ENCODE measurements around the gene MARCHF7. TPM values are rescaled to one million over a fixed set of nuclear protein-coding genes. Genes with fewer than 3 reads are reported as not detected.
"Not testable (repeated sequence)": the region's sequence is repeated elsewhere in the genome, so short reads cannot be mapped to it uniquely, and the experiment has no call there.

MARCHF7 gene
- polyA plus RNA-seq (2013, experiment 1 of 2; ENCODE audit: insufficient read length): 79.1 TPM
- polyA plus RNA-seq (2013, experiment 2 of 2; ENCODE audit: insufficient read length): 85.2 TPM

DNA sequence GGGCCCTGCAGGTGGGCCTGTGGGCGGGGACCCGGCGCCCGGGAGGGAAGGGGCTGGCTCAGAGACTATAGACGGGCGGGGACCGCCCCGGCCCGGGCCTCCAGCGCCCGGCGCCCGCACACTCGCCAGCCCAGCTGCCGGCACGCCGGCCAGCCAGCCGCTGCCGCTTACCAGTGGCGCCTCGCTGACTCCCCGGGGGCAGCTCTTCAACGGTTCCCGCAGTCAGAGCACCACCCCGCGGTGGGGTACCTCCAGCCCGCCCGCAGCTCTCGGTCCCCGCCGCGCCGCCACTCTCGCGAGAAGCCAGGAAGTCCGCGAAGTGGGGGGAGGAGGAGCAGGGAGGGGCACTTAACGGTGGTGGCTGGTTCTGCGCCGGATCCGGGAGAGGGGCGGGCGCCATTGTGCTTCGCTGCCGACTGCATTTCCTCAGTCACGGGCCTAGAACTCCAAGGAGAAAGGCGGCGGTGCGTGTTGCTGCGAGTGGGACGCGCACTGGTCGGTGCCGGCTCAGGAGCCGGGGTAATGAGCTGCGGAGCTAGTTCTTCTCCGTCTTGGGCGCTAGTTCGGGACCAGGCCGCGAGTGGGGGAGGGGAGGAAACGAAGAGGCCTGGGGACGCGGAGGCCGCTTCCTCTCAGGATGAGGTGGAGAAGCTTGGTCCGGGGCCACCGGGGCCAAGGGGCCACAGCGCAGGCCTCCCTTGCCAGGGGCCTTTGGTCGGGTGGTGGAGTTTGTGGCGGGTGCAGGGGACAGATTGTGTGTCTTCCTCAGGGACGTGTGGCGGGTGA is at the start of gene MARCHF7:
Gene MARCHF7, plus strand, starts transcription at position 364 of the 786 bp plus-strand sequence. CDS start 16,517 bp downstream, outside the sequence.
- peak; percentile 97 for DNase-seq

DNA sequence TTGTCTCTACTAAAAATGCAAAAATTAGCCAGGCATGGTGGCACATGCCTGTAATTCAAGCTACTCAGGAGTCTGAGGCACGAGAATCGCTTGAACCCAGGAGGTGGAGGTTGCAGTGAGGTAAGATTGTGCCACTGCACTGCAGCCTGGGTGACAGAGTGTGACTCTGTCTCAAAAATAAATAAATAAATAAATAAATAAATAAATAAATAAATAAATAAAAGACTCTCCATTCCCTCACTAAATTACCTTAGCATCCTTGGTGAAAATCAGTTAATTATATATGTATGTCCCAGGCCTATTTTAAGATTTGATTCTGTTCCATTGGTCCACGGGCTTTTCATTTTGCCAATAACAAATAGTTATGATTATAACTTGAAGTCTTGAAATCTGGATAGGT is 44.9 kb upstream of the MARCHF7 start:
- DNase-seq: not testable (repeated sequence)

DNA sequence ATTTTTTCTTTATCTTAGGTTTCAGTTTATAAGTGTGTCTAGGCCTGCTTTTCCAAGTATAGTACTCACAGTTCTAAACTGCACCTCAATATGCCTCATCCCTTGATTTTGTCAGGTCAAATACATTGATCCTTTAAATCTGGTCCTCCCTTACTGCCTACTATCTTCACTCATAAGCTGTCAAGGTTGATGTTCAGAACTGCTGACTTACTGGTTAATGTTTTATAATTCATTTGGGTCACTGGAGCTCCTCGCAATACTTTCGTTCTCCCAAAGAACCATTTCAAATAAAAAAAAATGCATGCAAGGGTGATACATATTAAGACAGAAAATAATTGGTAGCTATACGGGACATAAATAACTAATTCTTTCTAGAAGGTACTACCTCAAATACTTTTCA is 41.3 kb upstream of the MARCHF7 start:
- no peak for DNase-seq

DNA sequence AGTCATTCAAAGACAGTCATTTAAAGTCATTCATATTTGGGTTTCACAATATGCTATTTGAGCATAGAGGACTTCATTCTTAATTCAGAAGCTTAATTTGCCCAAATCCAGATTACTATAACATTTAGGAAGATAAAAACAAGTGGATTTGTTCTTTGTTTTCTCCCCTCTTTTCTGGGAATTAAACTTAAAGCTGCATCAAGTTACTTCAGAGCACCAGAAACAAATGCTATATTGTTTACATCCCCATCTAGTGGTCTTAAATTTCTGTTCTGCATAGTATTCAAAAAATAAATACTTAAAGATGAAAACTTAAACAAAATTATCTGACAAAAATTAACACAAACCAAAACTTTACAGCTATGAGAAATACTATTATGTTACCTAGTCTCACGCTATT is 34.7 kb upstream of the MARCHF7 start:
- peak; percentile 17 for DNase-seq

GRCh38 chr2:159680692-159681091 is 31.6 kb upstream of the MARCHF7 start:
- DNase-seq: no peak

DNA sequence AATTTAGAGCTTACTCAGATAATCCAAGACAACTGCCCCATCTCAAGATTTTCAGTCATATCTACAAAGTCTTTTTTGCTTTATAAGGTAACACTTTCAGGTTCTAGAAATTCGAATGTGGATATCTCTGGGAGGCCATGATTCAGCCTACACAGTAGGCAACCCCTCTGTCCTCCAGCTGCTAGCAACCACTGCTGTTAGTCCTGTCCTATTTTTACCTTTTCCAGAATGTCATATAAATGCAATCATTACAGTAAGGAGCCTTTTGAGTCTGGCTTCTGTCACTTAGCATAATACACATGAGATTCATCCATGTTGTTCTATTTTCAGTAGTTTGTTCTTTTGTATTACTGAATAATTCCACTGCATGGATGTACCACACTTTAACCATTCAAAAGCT is 28.5 kb upstream of the MARCHF7 start:
- no peak for DNase-seq

GRCh38 chr2:159684796-159685195 is 27.5 kb upstream of the MARCHF7 start:
- DNase-seq: peak; percentile 62

DNA sequence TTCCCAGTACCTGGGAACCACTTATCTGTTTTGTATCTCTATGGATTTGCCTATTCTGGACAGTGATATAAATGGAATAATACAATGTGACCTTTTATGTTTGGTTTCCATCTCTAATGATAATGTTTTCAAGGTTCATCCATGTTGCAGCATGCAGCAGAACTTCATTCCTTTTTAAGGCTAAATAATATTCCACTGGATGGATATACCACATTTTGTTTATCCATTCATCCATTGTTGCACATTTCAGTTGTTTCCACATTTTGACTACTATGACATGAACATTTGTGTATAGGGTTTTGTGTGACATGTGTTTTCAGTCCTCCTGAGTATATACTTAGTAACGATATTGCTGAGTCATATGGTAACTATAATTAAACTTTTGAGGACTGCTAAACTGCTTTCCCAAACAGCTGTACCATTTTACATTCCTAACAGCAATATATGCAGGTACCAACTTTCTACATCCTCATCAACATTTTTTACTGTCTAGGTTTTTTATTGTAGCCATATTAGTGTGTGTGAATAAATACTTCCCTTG is 17.7 kb upstream of the MARCHF7 start:
- no peak for DNase-seq

GRCh38 chr2:159695795-159696448 is 16.4 kb upstream of the MARCHF7 start:
- DNase-seq: no peak

- DNase-seq: no peak
Observed at GRCh38 chr2:159703491-159703890, 8.8 kb upstream of the MARCHF7 start.

GRCh38 chr2:159706385-159706980 is 5.8 kb upstream of the MARCHF7 start:
- no peak for DNase-seq

DNA sequence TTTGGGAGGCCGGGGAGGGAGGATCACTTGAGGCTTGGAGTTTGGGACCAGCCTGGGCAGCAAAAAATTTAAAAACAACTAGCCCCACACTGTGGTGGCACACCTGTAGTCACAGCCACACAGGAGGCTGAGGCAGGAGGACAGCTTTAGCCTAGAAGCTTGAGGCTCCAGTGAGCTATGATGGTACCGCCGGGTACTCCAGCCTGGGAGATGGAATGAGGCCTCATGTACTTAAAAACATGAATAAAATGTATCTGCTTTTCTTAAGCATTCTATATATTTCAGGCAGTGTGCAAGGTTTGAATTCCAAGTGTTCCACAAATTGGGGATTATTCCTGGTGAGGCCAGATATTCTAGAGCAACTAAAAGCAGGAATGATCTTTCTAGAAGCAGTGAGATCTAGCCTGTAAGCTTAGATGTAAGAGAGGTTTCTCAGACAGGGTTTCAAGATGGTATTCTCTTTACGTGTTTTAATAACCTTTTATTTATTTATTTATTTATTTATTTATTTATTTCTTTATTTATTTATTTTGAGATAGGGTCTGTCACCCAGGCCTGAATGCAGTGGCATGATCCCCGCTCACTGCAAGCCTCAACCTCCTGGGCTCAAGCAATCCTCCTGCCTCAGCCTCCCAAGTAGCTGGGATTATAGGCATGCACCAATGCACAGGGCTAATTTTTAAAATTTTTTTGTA is 4.1 kb upstream of the MARCHF7 start:
- no peak for DNase-seq

DNA sequence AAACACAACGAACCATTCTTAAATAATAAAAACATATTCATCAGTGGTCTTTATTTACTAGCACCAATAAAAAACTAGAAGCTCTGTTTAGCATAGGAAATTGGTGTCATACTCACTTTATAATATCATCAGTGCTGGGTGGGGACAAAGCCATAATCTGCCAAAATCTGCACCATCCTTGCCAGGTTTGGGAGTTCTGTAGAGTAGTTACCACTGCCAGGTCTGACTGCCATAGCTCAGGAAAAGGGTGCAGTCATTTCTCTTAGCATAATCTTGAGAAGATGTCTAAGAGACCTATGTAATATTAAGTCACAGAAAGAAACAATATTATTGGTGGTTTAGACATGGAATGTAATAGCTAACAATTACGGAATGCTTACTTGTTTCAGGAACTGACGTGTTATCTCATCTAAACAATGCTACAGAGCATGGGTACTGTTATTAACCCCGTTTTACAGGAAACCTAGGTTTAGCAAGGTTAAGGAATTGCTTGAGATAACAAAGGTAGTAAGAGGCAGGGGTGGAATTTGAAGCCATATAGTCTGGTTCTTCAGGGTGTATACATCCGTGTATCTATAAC is 1.6 kb upstream of the MARCHF7 start:
- DNase-seq: peak; percentile 10

- DNase-seq: no peak
Observed at GRCh38 chr2:159711562-159712142, 654 bp upstream of the MARCHF7 start.

GRCh38 chr2:159712929-159713420 is 669 bp downstream of the MARCHF7 start:
- no peak for DNase-seq

DNA sequence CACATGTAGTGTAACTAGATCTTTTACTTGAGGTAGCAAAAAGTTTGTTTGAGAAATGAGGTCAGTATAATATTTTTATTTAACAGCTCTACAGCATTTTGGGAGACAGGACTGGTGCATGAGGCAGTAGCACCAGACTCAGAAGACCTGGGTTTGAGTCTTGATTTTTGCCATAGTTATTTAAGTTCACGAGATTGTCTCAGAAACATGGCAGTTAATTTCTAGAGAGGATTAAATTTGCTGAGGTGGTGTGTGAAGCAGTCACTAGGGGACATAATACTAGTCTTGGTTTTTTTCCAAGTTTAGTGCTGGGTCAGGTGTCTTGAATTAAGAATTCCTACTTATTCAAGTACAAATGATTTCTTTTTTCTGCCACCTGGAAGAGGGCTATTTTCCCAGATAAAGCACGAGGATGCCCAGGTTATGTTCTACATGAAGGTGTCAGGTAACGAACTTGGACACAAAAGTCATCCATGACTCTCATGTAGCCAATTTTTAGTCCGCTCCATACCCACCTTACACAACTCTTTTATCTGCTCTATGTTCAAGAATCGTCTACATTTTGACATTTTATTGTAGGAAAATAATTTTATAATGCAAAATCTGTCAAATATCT is 1.4 kb downstream of the MARCHF7 start:
- peak; percentile 37 for DNase-seq

DNA sequence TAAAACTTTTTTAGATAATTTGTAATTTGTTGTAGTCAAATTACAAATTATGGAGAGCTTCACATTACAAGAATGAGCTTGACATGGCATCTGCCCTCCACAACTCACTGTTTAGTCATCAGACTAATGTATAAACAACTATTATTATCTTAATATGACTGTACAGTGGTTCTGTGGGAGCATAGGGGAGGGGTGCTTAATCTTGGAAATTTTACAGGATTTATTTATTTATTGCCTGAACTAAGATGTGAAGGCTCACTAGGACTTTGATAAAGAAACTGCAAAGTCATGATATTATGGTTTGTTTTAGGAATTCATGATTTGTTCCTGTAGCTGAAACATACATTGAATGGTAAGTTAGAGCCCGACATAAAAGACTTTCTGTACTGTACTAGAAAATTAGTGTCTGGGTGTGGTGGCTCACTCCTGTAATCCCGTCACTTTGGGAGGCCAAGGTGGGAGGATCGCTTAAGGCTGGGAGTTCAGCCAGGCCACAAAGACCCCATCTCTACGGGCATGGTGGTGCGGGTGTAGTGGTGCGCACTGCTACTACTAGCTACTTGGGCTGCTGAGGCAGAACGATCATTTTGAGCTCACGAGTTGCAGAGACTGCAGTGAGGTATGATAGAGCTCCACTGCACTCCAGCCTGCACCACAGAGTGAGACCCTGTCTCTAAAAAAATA is 2.1 kb downstream of the MARCHF7 start:
- peak; percentile 37 for DNase-seq

DNA sequence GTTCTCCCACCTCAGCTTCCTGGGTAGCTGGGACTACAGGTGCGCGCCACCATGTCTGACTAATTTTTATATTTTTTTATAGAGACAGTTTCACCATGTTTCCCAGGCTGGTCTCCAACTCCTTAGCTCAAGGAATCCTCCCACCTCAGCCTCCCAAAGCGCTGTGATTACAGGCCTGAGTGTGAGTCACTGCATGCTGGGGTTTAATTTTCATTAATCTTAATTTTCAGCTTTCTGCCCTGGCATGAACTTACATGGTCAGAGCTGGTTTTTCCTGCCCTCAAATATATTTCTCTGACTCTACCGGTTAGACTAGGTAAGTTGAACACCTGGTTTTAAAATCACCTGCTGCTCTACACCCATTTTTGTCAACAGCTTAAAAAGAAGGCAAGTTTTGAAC is 3.1 kb downstream of the MARCHF7 start:
- no peak for DNase-seq

GRCh38 chr2:159716409-159716808 is 4.1 kb downstream of the MARCHF7 start:
- not testable (repeated sequence) for DNase-seq

DNA sequence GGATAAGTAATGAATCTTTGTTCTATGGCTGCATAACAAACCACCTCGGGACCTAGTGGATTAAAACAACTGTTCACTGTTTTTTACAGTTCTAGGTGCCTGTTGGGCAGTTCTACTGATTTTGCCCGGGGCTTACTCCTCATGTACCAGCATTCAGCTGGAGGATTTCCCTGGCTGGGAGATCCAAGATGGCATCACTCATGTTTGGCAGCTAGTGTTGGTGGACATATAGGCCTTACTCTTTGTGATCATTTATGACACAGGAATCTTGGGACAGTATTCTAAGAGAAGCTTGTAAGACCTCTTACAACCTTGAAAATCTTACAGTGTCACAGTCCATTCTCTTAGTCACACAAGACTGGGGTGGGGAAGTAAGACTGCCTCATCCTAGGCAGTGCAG is 4.6 kb downstream of the MARCHF7 start:
- no peak for DNase-seq

DNA sequence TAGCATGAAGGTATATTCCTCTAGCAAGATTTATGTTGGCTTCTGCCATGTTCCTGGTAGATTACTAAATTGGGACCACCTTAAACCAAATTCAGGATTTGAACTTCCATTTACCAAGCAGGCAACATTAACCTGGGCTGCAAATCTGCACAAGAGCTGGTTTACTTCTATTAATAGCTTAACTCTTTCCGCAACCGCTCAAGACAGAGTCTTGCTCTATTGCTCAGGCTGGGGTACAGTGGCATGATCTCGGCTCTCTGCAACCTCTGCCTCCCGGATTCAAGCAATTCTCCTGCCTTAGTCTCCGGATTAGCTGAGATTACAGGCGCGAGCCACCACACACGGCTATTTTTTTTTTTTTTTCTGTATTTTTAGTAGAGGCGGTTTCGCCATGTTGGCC is 8.4 kb downstream of the MARCHF7 start:
- no peak for DNase-seq
